GM19467 (cell line): ENCODE measurements around the gene TMEM179.

Experiments
- ATAC-seq: cut with Tn5 transposase; IDR thresholded peaks from one replicate; pipeline ENCODE4 v1.9.1; 2021; ENCODE audit warnings: mild to moderate bottlenecking, moderate library complexity; ENCODE audit not compliant: unreplicated experiment

The TMEM179 gene

GRCh38 chr14:104558231-104559027 is 46.1 kb downstream of the TMEM179 start:
- ATAC-seq = no peak

DNA sequence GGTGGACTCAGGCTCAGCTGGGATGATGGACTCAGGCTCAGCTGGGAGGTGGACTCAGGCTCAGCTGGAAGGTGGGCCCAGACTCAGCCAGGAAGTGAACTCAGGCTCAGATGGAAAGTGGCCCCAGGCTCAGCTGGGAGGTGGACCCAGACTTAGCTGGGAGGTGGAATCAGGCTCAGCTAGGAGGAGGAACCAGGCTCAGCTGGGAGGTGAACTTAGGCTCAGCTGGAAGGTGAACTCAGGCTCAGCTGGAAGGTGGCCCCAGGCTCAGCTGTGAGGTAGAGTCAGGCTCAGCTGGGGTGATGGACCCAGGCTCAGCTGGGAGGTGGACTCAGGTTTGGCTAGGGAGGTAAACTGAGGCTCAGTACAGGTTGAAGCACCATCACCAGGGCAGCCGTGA is 46.8 kb downstream of the TMEM179 start:
- no peak for ATAC-seq

- ATAC-seq = no peak
These were observed 47.5 kb downstream of the TMEM179 start for GRCh38 chr14:104557086-104557485.

DNA sequence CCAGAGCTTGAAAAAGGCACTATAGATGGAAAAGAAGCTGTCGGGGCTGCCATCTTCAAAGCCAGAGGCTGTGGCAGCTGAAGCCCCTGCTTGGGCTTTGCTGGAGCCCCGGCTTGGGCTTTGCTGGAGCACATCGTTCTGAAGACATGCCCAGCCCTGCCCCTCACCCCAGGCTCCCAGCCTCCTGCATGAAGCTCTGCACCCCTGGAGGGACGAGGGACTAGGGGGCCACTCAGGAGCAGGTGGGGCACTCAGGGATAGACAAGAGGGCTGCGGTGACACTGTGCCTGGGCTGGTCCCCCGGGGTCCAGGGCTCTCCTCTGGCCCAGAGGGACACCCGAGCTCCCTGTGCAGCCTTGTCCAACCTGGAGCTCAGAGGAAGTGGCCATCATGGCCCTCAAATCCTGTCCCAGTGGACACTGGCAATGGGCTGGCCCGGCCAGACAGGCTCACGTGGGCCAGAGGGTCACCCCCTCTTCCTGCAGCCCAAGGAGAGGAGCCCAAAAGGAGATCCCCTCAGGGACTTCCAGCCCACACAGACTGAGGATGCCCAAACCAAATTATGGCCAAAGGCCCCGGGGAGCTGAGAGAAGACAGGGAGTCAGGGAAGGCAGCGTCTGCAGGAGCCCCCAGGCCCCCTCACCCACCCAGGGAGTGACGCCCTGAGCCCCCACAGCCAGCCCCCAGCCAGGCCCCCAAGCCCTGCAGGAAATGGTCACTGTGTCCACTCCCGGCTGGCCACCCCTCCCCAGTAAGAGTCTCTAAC is 48.1 kb downstream of the TMEM179 start:
- no peak for ATAC-seq

GRCh38 chr14:104555430-104556255 is 48.9 kb downstream of the TMEM179 start:
- ATAC-seq = no peak

DNA sequence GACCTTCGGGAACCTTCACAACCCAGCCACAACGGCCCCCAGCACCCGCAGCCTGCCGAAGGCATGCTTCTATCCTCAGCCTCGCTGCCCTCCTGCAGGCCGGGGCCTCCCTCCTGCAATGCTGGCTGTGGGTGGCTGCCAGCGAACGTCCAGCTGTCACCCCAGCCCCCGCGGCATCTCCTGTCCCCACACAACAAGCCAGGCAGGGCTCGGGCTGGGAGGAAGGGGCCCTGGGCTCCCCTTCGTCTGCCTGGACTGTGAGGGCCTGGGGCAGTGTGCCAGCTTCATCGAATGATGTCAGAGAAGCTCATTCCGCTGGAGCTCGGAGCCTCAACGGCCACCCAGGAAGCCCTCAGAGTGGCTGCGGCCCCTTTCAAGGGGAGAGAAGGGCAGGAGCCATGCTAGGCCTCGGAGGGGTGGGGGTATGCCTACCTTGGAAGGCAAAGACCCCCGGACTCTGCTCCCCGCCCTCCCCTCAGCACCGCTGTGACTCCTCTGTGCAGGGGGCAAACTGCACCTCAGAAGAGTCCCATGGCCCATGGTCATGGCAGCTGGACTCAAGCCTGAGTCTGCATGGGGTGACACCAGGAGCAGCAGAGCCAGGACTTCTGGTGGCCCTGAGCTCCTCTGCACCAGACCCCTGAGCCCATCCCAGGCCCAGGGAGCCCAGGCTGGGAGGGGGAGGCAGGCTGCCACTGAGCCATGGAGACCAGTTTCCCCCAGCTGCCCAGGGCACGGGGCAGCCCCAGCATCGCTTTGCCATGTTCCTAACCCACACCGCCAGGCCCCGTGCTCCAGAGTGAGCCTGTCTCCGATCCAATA is 49.8 kb downstream of the TMEM179 start:
- no peak for ATAC-seq

DNA sequence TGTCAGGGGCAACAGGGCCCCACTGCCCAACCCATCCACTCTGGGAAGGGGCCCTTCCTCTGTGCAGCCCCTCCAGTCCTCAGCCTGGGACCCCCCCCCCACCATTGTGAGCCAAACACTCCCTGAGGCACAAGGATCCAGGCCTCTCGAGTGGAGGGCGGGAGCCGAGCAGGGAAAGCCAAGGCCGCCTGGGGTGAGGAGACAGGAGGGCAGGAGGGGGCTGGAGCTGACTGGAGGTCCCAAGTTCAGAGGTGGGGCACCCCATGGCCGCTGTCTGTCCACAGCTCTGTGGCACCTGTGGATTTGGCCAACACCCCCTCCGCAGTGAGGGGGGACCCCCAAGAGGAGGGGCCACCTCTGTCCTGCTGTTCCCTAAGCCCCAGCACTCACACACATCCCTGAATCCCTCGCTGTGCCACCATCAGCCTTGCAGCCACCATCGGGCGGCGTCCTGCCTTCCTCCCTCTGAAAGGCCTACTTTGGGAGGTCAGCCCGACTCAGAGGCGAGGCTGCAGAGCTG is 50.4 kb downstream of the TMEM179 start:
- ATAC-seq = no peak

DNA sequence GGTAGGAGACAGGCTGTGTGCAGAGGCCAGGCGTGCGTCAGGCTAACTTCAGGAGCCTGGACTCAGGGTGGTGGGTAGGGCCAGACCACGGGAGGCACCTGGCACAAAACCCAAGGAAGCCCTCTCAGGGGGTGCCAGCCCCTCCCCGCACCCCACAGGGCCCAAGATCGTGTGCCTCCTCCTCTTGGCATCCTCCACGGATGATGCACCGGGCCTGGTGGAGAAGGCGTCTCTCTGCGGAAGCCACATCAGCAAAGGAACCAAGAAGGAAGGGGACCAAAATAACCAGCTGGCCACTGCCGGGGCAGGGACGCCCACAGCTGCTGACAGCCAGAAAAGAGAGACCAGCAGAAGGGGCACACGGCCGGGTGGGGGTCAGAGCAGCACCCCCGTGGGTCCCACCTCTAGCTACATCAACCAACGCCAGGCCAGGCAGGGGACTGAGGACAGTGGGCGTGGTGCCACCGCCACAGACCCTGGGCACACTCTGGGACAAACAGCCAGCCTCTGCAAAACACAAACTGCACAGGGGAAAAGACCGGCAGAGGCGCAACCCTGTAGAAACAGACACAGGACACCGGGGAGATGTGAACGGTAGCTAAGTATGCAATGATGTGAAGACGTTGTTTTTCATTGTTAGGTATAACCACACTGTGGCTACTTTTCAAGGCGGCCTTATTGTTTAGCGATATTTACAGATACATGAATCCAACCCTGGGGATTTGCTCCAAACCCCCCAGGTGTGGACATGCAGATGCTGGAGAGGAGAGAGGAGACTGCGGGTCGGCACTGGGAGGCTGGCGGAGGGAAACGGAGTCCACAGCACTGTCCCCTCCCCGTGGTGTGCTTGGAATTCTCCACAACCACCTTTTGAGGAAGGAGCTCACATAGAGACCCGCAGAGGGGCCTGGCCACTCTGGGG is 51.1 kb downstream of the TMEM179 start:
- ATAC-seq = no peak

DNA sequence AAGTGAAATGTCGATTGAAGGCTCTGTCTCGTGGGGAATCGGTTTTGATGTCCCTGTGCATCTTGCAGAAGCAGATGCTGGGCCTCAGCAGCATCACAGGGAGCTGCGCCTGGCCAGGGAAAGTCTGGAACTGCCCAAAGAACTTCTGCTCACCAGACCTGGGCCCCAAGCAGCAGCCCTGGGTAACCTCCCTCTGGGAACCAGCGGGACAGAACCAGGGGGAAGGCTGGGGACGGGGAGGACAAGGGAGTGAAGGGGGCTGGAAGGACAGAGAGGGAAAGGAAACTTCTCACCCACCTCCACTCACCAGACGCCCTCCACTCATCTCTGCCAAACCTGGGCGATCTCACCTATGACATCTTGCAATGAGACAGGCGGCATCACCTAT is 51.8 kb downstream of the TMEM179 start:
- no peak for ATAC-seq

GRCh38 chr14:104551851-104552737 is 52.5 kb downstream of the TMEM179 start:
- ATAC-seq = no peak

DNA sequence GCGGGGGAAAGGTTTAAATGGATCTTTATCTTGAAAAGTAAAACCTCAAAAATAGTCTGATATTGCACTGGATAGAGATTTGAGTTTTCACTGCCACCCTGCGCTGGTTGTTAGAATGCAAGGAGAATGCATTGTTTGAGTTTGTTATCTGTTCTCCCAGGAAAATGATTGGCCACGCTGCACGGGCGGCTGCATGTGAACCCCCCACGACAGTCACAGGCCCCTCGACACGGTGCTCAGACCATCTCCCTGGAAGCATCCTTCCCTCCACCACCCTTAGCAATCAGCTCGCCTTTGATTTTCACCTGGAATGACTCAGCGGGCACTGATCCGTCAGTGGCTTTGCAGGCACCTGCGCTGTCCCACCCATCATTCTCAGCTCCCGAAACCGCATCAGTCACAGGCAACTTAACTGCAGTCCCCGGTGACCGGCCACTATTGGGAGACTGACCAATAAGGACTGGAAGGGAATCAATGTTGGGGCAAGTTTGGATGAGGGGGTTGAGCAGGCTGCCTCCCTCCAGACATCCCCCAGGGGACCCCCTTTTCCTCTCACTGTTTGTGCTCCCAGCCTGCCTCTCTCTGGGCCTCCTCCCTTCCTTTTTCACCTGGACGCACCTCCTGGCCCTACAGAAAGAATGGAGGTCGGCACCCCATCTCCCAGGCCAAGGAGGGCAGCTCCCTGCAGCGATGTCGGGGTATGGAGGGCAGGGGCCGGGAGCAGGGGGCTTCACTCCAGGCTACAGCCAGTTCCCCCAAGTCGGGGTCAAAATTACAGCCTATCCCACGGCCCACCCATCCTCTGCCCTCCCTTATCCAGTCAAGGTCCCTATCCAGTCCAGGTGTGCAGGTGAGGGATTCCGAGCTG is 53.5 kb downstream of the TMEM179 start:
- no peak for ATAC-seq

DNA sequence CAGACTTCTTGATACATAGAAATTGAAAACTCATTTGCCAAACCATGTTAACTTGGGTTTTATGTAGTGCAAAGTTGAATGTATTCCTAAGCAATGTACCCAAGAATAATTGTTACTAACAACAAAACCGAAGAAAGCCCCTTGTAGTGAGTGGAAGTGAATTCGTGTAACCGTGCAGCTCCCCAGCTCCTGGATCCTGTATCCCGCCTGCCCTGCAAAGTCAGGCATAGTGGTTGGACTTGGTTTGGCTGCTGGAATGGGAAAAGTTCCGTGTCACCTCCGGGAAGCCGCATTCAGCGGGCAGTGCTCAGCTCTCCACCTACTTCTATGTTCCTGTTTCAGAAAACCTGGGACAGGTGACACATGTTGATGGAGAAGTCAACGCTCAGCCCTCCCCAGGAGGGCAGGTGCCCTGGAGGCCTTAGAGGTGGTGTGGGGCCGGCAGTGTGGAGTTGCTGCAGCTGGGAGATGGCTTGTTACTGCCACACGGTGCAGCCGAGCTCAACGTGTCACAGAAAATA is 54.2 kb downstream of the TMEM179 start:
- ATAC-seq = no peak

DNA sequence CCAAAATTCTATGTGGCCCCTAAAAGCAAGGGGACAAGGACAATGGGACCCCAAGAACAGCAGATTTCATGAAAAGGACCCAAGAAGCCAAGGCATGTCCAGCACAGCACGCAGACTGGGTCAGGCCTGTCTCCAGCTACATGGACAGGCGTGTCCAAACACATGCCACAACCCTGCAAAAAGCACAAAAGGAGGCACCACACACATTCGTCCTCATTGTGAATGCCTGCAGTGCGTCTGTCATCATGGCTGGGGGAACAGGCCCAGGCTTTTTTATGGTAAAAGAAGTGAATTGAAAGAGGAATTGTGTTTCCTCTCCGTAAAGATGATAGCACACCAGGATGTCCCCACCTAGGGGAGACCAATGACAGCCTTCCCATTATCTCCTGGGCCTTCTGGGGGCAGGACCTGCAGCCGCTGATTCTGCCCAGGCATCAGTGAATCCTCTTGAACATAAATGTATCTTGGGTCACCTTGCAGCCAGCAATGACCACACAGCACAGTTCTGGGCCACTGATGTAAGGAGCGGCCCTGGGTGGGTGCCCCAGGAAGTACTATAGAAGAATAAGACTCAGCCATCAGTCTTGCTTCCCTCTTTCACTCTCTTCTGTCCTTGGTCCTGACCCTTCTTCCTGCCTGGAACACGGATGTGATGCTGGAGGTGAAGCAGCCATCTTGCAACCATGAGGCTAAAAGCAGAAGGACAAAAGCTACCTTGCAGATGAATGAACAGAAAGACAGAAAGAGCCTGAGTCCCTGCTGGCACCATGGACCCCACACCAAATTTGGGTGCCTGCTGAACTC is 54.8 kb downstream of the TMEM179 start:
- no peak for ATAC-seq

DNA sequence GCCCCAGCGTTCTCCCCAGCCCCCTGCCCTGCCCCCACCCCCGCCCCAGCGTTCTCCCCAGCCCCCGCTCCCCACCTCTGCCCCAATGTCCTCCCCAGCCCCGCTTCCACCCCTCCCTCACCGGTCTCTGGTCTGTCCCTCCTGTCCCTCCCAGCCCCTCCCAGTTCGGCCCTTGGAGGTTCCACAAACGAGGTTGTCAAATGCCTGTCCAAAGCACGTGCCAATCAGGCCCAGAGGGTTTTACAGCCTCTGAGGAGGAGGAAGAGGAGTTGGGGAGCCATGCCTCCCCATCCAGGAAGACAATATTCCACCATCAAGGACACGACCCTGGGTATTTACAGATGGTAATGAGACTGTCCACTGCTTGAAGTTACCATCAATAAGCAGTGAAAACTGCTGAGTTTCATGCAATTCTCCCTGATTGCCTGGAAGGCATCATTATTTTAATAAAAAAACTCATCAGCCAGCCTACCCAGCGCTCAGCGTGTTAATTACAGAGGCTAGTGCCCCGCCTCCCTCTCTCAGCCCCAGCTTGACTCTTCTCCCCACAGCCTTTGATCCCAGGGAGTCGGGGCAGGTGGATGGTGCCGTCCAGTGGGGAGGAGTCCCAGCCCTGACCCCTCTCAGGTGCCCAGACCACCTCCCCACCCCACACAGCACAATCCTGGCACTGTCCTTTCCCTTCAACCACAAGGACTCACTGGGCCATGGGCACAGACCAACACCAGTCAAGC is 55.6 kb downstream of the TMEM179 start:
- ATAC-seq = no peak

DNA sequence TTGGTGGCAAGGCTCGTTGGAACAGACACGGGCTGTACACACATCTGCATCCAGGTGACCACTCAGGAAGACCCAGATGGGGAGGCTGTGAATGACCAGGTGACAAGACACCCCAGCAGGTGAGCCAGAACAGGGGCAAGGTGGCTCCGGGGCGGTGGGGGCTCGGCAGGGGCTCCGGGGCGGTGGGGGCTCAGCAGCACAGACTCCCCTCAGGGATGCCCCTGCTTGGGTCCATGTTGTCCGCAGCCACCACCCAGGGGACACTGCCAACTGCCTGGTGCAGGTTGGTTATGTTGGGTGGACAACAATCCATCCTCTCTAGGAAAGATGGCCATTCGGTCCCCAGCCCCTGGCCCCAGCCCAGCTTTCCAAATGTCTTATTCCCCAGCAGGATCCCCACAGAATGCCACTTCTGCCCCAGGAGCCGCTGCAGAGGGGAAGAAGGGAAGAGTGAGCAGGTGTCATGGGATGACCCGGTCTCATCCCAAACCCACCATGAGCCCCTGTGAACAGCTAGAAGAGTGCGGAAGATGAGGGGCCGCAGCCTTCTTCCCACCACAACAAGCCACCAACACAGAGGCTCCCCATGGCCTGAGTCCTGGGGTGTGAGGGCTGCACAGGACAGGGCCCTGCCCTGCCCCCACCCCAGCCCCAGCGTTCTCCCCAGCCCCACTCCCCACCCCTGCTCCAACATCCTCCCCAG is 56.4 kb downstream of the TMEM179 start:
- ATAC-seq = no peak
